Activated CD4-positive, alpha-beta T cell treated with anti-CD3 and anti-CD28 coated beads, Interleukin-2, amount 50 U/mL, for 16 hours (primary cell): ENCODE measurements around the gene PHF21A.

Experiments
- DNase-seq: peaks from one replicate; pipeline ENCODE4 v3.0.0-alpha.2; 2020

Gene PHF21A

GRCh38 chr11:45932217-45932616 is 189.0 kb downstream of the PHF21A start:
- DNase-seq, result no peak

GRCh38 chr11:45931739-45932138 is 189.5 kb downstream of the PHF21A start:
- DNase-seq, result no peak

- no peak for DNase-seq
Observed at GRCh38 chr11:45930951-45931570, 190.2 kb downstream of the PHF21A start.

GRCh38 chr11:45930031-45930794 is 191.0 kb downstream of the PHF21A start:
- peak; percentile 26 for DNase-seq

GRCh38 chr11:45929486-45930030 is 191.7 kb downstream of the PHF21A start:
- DNase-seq, result no peak

GRCh38 chr11:45928535-45929215 is 192.6 kb downstream of the PHF21A start:
- no peak for DNase-seq

- DNase-seq, result no peak
Observed at GRCh38 chr11:45927684-45928413, 193.4 kb downstream of the PHF21A start.

- no peak for DNase-seq
Observed at GRCh38 chr11:45927332-45927683, 193.9 kb downstream of the PHF21A start.

GRCh38 chr11:45926536-45927331 is 194.5 kb downstream of the PHF21A start:
- no peak for DNase-seq

GRCh38 chr11:45926001-45926401 is 195.3 kb downstream of the PHF21A start:
- no peak for DNase-seq

GRCh38 chr11:45925550-45925949 is 195.7 kb downstream of the PHF21A start:
- no peak for DNase-seq

GRCh38 chr11:45924927-45925326 is 196.3 kb downstream of the PHF21A start:
- DNase-seq, result no peak

- DNase-seq, result no peak
Observed at GRCh38 chr11:45924036-45924915, 197.0 kb downstream of the PHF21A start.

GRCh38 chr11:45922425-45923082 is 198.7 kb downstream of the PHF21A start, which contains the start of gene LARGE2:
LARGE2 (plus strand) TSS chr11:45922656; CDS start chr11:45922883, 227 bp downstream.
- no peak for DNase-seq

- DNase-seq, result no peak
Observed at GRCh38 chr11:45921561-45922424, 199.5 kb downstream of the PHF21A start.

GRCh38 chr11:45920531-45921477 is 200.4 kb downstream of the PHF21A start:
- DNase-seq, result no peak

- no peak for DNase-seq
Observed at GRCh38 chr11:45919806-45920530, 201.3 kb downstream of the PHF21A start.
